HG03521 (cell line): Measurements from ENCODE around the gene RIMOC1.

ENCODE experiments used
- ATAC-seq: cut with Tn5 transposase; IDR thresholded peaks from one replicate; pipeline ENCODE4 v1.9.1; 2021; ENCODE audit warnings: mild to moderate bottlenecking, moderate library complexity; ENCODE audit not compliant: unreplicated experiment

Gene RIMOC1

GRCh38 chr5:41903892-41904799, at the start of gene RIMOC1:
Gene RIMOC1 (plus strand): TSS chr5:41904344. CDS start chr5:41904368, 24 bp downstream.
- peak; percentile 98 for ATAC-seq

GRCh38 chr5:41856644-41857491, 47.3 kb upstream of the RIMOC1 start:
- ATAC-seq, result peak; percentile 87

GRCh38 chr5:41857989-41858388, 46.2 kb upstream of the RIMOC1 start:
- no peak for ATAC-seq

- no peak for ATAC-seq
Measured at GRCh38 chr5:41858890-41859289, 45.3 kb upstream of the RIMOC1 start.

- ATAC-seq, result no peak
Measured at GRCh38 chr5:41863871-41864486, 40.2 kb upstream of the RIMOC1 start.

GRCh38 chr5:41869151-41869723, 34.9 kb upstream of the RIMOC1 start:
- no peak for ATAC-seq

- ATAC-seq, result peak; percentile 96
Measured at GRCh38 chr5:41869724-41870626, 34.2 kb upstream of the RIMOC1 start, which contains the start of gene OXCT1. Gene OXCT1 (minus strand): TSS chr5:41870425. CDS start chr5:41870358, 67 bp downstream.

- no peak for ATAC-seq
Measured at GRCh38 chr5:41870627-41871048, 33.5 kb upstream of the RIMOC1 start.

- no peak for ATAC-seq
Measured at GRCh38 chr5:41871852-41872251, 32.3 kb upstream of the RIMOC1 start.

GRCh38 chr5:41874512-41875060, 29.6 kb upstream of the RIMOC1 start:
- ATAC-seq, result no peak

GRCh38 chr5:41875121-41875520, 29.0 kb upstream of the RIMOC1 start:
- ATAC-seq, result no peak

GRCh38 chr5:41876678-41877077, 27.5 kb upstream of the RIMOC1 start:
- no peak for ATAC-seq

- ATAC-seq, result no peak
Measured at GRCh38 chr5:41877408-41877807, 26.7 kb upstream of the RIMOC1 start.

GRCh38 chr5:41878173-41878572, 26.0 kb upstream of the RIMOC1 start:
- no peak for ATAC-seq

GRCh38 chr5:41878643-41879478, 25.3 kb upstream of the RIMOC1 start:
- ATAC-seq, result no peak

GRCh38 chr5:41882765-41883164, 21.4 kb upstream of the RIMOC1 start:
- no peak for ATAC-seq

- ATAC-seq, result no peak
Measured at GRCh38 chr5:41883243-41883642, 20.9 kb upstream of the RIMOC1 start.

- ATAC-seq, result no peak
Measured at GRCh38 chr5:41883936-41884335, 20.2 kb upstream of the RIMOC1 start.

GRCh38 chr5:41885286-41885685, 18.9 kb upstream of the RIMOC1 start:
- no peak for ATAC-seq
